Germinal center (tissue), 1 donor: Measurements from ENCODE around the gene PUDP.
"Not testable (repeated sequence)": the region's sequence is repeated elsewhere in the genome, so short reads cannot be mapped to it uniquely, and the experiment has no call there.

Experiments used
- DNase-seq: peaks from one replicate; pipeline ENCODE4 v3.0.0; 2012; ENCODE audit warnings: mixed read lengths, low spot score

The PUDP gene

GRCh38 chrX:7026365-7026764 lies 121.6 kb downstream of the PUDP start:
- DNase-seq = not testable (repeated sequence)

GRCh38 chrX:7025471-7025870 lies 122.5 kb downstream of the PUDP start:
- DNase-seq = no peak

DNA sequence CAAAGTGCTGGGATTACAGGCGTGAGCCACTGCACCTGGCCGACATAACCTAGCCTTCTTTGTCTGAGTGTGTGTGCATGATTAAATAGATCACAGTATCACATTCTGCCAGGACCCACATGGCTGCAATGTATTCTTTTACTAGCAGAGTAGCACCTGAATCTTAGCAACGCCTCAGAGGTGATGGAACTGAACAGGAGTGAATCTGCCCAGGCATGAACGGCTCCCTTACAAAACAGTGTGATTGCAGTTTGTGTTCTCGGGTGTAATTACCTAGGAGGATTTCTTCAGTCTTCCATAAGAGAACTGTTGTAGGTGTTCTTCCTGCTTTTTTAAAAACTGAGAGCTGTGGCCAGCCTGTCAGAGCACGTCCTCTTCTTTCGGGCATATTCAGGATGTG lies 123.1 kb downstream of the PUDP start:
- no peak for DNase-seq

- DNase-seq = not testable (repeated sequence)
These were observed 125.0 kb downstream of the PUDP start for GRCh38 chrX:7022996-7023395.

DNA sequence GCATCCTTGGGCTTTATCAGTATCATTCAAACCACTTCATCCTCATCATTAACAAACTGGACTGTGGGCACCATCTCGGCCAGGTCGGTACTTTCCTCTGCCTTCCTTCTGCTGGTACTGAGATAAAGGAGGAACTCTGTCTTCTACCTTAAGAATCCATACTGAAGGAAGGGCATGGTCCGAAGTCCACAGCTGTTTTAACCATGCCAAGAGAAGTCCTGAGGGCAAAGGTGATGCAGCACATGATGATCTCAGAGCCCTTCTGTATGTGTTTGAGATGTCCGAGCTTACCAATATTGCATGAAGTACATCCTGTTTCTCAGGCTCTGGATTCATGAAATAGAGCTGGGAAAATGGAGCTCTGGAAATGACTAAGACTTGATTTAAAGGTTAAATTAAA lies 126.0 kb downstream of the PUDP start:
- DNase-seq = no peak

- DNase-seq = no peak
These were observed 128.4 kb downstream of the PUDP start for GRCh38 chrX:7019555-7019954.

DNA sequence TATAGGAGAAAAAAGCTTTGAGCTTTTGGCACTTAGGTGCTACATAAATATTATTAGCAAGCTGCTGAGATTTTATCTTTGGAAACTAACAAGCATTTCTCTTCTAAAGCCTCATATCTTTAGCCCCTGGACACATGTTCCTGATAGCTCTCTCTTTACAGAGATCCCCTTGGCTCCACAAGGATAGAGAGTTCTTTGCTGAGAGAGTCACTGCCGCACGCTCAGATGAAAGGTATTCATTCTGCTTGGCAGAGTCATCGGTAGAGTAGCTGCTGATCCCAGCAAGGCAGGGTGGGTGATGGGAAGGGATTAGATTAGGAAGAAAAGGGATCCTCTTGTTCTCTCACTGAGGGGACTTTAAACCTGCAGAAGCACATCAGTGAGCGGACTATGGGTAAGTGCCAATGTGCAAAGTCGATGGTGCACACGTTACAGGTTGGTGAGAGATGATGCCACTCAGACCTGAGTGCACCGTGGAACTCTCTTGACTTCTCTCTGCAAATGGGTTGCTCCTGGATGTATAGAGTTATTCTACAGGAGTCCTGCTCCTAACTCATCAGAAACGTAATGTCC lies 135.6 kb downstream of the PUDP start:
- not testable (repeated sequence) for DNase-seq

DNA sequence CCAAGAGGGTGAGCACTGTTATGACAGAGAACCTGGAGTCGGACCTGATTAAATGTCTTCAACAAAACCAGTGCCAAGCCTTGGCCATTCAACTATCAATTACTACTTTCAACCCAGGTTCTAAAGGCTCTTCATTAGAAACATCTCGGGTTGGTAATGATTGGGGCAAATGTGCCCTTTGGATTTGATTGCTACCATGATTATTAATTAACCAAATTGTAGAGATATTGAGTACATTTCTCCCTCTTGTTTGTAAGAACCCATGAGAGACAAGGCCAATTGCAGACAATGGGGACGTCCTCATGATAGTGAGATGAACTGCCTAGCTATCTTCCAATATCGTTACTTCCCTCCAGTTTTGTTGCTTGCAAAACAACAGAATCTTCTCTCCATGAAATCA lies 137.1 kb downstream of the PUDP start:
- DNase-seq = not testable (repeated sequence)

DNA sequence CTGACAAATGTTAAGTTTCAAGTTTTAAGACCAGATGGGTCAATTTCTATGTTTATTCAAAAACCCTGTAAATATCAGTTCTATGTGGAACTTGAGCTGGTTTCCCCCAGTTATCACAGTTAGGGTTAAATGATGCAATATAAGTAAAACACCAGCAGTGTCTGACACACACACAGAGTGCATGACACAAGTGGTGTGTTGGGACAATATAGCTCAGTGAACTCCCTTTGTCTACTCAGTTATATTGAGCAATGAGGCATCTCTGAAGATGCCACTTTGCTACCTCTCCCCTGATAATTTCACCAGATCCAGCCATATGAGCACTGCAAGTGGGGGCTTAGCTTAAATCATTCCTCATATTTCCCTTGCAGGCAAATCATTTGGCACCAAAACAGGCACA lies 140.6 kb downstream of the PUDP start:
- not testable (repeated sequence) for DNase-seq
